PC-3 (cell line): Measurements from ENCODE around the gene LTBP1.

ENCODE experiments used
- CTCF ChIP-seq: fragments of 300-600 bp; sonication (generic); conservative IDR thresholded peaks from 2 replicates; pipeline ENCODE4 v1.5.1; 2017; ENCODE audit warnings: antibody characterized with exemption, low read depth, mild to moderate bottlenecking, low read length
- EZH2 ChIP-seq: fragments of 300-600 bp; sonication (generic); IDR thresholded peaks from one replicate; pipeline ENCODE4 v1.6.1; 2017; ENCODE audit warnings: antibody characterized with exemption, mild to moderate bottlenecking, low read length; ENCODE audit not compliant: unreplicated experiment

DNA sequence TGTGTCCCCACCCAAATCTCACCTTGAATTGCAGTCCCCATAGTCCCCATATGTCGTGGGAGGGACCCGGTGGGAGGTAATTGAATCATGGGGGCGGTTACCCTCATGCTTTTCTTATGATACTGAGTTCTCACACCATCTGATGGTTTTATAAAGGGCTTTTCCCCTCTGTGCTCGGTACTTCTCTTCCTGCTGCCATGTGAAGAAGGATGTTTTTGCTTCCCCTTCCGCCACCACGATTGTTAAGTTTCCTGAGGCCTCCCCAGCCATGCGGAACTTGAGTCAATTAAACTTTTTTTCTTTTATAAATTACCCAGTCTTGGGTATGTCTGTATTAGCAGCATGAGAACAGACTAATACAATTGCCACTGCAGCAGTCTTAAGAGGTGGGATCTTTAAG lies 134.9 kb downstream of the LTBP1 start:
- TF ChIP-seq CTCF (no peak), EZH2 (no peak)
